ENCODE results near the gene FAM53A. TPM values are rescaled to one million over a fixed set of nuclear protein-coding genes. Genes with fewer than 3 reads are reported as not detected.

Gene FAM53A
- total RNA-seq, 4 donors from 2014 or later = 6.1 to 33.7 (median 13.6) TPM

DNA sequence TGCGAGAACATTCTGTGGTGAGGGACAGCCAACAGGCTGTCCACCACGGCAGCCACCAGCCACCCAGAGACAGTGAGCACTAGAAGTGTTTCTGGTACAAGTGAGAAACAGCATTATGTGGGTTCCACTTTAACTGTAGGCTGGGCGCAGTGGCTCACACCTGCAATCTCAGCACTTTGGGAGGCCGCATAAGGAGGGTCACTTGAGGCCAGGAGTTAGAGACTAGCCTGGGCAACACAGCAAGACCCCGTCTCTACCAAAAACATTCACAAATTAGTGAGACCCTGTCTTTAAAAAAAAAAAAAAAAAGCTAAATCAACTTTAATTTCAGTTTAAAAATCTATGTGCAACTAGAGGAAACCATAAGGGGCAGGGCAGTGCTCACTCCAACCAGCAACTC, 20.6 kb downstream of the FAM53A start:
- Histone ChIP-seq H3K4me3 (no peak overlapping the region), H3K4me1 (no peaks in the 10 kb centered on the region), H3K27me3 (no peaks in the 10 kb centered on the region), H3K9me3 (no peaks in the 10 kb centered on the region), H3K36me3 (peaks cover 0 to 7% (median 0%) of the 10 kb centered on the region in 3 donors), H3K27ac (no peak overlapping the region)
- TF ChIP-seq EP300 (IDR thresholded peaks at IDR 0.05) (no peak), POLR2A (IDR thresholded peaks at IDR 0.05) (no peak)
- TF ChIP-seq, protein P1, sequence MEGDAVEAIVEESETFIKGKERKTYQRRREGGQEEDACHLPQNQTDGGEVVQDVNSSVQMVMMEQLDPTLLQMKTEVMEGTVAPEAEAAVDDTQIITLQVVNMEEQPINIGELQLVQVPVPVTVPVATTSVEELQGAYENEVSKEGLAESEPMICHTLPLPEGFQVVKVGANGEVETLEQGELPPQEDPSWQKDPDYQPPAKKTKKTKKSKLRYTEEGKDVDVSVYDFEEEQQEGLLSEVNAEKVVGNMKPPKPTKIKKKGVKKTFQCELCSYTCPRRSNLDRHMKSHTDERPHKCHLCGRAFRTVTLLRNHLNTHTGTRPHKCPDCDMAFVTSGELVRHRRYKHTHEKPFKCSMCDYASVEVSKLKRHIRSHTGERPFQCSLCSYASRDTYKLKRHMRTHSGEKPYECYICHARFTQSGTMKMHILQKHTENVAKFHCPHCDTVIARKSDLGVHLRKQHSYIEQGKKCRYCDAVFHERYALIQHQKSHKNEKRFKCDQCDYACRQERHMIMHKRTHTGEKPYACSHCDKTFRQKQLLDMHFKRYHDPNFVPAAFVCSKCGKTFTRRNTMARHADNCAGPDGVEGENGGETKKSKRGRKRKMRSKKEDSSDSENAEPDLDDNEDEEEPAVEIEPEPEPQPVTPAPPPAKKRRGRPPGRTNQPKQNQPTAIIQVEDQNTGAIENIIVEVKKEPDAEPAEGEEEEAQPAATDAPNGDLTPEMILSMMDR (IDR thresholded peaks at IDR 0.05) = no peak
- WGBS, 2 donors = 94% methylated on average over 5 of the region's 5 CpGs
- DNase-seq (ENCODE audit: low spot score in 2 of 2) = no peak

DNA sequence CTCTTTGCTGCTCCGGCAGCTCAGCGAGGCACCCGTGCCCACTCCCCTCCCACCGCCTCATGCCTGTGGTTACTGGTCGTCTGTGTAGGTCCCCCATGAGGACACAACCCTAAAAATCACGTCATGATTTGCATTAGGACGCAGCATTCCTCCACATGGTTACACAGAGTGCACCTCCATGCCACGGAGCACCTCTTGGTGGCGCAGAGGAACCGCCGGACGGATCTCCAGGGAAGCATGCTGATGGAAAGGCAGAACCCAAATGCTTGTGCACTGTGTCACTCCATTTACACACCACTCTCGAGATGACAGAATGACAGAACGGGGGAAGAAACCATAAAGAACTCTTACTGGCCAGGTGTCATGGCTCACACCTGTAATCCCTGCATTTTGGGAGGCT, 22.4 kb downstream of the FAM53A start:
- Histone ChIP-seq H3K4me3 (no peak overlapping the region), H3K9me3 (no peaks in the 10 kb centered on the region), H3K36me3 (peaks cover 0 to 9% (median 0%) of the 10 kb centered on the region in 3 donors), H3K27ac (no peak overlapping the region), H3K27me3 (no peaks in the 10 kb centered on the region), H3K4me1 (no peaks in the 10 kb centered on the region)
- no peak for DNase-seq (ENCODE audit: low spot score in 2 of 2)
- whole genome bisulfite sequencing, 2 donors = 84 to 90% methylated on average over 14 of the region's 14 CpGs
- TF ChIP-seq, protein P1 (IDR thresholded peaks at IDR 0.05) = no peak
- TF ChIP-seq EP300 (IDR thresholded peaks at IDR 0.05) (no peak), POLR2A (IDR thresholded peaks at IDR 0.05) (no peak)

DNA sequence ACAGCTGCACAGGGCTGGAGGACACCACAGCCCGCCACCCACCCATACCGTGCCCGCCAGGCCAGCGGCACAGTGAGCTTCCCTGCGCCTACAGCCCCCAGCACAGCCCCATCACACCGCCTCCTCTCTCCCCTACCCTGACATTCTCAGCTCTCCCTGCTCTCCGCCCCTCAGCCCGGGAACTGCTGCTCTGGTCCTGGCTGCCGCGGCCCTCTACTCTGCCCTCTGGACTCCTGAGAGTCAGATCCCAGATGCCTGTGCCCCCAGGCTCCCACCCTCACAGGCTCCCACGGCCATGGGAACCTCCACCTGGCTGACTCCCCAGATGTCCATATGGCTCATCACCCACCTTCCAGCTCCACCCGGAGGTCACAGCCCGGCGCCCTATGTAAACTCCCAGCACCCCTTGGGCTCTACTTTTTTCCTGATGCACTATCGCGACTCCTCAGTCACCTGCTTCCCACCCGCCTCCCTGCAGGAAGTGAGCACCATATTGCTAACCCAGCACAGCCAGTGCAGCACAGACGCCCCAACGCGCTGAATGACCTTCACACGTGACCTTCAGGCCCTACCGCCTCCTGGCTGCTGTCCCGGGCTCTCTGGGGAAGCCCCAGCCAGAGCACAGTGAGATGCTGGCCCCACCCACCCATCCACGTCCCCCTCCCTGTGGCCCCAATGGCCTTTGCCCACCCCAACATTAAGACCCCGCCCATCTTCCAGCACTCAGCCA, 23.0 kb downstream of the FAM53A start:
- TF ChIP-seq, protein P1 (IDR thresholded peaks at IDR 0.05) = no peak
- TF ChIP-seq EP300 (IDR thresholded peaks at IDR 0.05) (no peak), POLR2A (IDR thresholded peaks at IDR 0.05) (no peak)
- no peak overlapping the region for H3K27ac ChIP-seq
- DNase-seq (ENCODE audit: low spot score in 2 of 2) = no peak
- no peaks in the 10 kb centered on the region for H3K27me3 ChIP-seq
- WGBS, 2 donors = 65 to 74% methylated on average over 25 of the region's 25 CpGs
- no peaks in the 10 kb centered on the region for H3K9me3 ChIP-seq
- H3K4me1 ChIP-seq = no peaks in the 10 kb centered on the region
- H3K36me3 ChIP-seq = peaks cover 0 to 15% (median 0%) of the 10 kb centered on the region in 3 donors
- no peak overlapping the region for H3K4me3 ChIP-seq

DNA sequence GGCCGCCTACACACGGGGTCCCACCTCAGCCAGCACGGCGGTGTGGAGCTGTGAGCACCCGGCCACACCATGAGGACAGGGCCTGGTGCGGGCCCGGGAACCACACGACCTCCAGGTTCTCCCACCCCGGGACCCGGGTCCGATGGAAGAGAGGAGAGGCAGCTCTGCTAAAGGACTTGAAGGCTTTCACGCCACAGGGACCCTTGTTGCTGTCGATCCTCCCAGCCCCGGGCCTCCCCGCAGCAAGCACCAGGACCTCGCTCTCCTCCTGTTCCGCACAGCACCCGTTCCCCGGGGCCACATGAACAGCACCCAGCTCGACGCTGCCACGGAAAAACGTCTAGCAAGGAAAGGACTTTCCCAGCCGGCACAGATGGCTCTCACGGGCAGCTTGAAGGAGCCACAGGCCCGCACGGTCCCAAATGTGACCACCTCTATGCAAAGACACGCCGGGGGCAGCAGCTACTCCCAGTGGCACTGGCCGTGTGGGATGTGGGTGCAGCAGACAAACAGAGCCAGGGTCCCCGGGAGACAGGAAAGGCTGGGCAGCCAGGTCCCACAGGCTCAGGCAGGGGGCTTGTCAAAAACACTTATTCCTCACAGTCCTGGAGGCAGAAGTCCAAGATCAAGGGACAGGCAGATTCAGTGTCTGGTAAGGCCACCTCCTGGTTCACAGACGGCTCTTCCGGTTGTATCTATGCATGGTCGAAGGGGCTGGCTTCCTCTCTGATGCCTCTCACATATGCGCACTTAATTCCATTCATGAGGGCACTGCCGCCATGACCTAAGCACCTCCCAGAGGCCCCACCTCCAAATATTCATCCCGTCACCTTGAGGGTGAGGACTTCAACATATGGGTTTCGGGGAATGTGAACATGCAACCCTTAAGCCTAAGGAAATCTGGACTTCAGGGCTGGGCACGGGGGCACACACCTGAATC, 24.7 kb downstream of the FAM53A start:
- H3K9me3 ChIP-seq = no peaks in the 10 kb centered on the region
- TF ChIP-seq, protein P1 (IDR thresholded peaks at IDR 0.05) = no peak
- no peak for TF ChIP-seq EP300 (IDR thresholded peaks at IDR 0.05)
- TF ChIP-seq POLR2A (IDR thresholded peaks at IDR 0.05) = no peak
- 90 to 91% methylated on average over 34 to 39 of the region's 39 CpGs for WGBS, 2 donors
- H3K4me1 ChIP-seq = no peaks in the 10 kb centered on the region
- no peak overlapping the region for H3K4me3 ChIP-seq
- DNase-seq (ENCODE audit: low spot score in 2 of 2) = no peak
- H3K36me3 ChIP-seq = peaks cover 0 to 30% (median 0%) of the 10 kb centered on the region in 3 donors
- H3K27ac ChIP-seq = no peak overlapping the region
- H3K27me3 ChIP-seq = no peaks in the 10 kb centered on the region

DNA sequence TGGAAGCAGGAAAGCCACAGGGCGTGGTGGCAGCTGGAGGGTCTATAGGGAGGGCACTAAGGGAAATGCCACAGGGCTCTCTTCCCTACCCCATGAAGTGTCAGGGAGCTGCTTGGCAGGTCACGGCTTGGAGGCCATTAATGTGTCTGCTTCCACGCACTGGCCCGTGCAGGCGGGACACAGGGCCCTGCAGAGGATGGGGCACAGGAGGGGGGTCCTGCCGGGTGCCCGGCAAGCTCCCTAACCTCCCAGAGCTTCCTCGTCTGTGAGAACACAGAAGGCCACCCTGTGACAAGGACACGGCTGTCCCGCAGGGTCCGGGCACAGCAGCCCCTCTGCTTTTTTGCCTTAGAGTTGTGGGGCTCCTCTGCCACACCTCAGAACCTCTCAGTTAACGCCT, 25.5 kb downstream of the FAM53A start:
- no peaks in the 10 kb centered on the region for H3K4me1 ChIP-seq
- WGBS, 2 donors = 81 to 95% methylated on average over 5 to 12 of the region's 12 CpGs

More for the DNA sequence above, 25.5 kb downstream of the FAM53A start:
- Histone ChIP-seq H3K36me3 (peaks cover 0 to 30% (median 0%) of the 10 kb centered on the region in 3 donors), H3K4me3 (no peak overlapping the region), H3K27me3 (no peaks in the 10 kb centered on the region), H3K27ac (no peak overlapping the region), H3K9me3 (no peaks in the 10 kb centered on the region)
- no peak for DNase-seq (ENCODE audit: low spot score in 2 of 2)
- TF ChIP-seq POLR2A (IDR thresholded peaks at IDR 0.05) (no peak), EP300 (IDR thresholded peaks at IDR 0.05) (no peak)
- TF ChIP-seq, protein P1 (IDR thresholded peaks at IDR 0.05) = no peak
